Spleen (tissue), 7 donors: Measurements from ENCODE around the gene MGMT.

Experiments
- CTCF ChIP-seq, 11 experiments: fragments of 200-600 bp in 7 of 11; fragments of 450-650 bp in 4 of 11; sonication (generic) in 4 of 11; IDR thresholded peaks in 8 of 11; conservative IDR thresholded peaks in 3 of 11; 1 replicate in 7 of 11; 2 replicates in 4 of 11; pipeline versions ENCODE4 v1.4.0 to v1.8.0; 2016 to 2021; ENCODE audit warnings: antibody characterized with exemption in 11 of 11, inconsistent platforms in 4 of 11, mild to moderate bottlenecking in 1 of 11
- POLR2A ChIP-seq, 3 donors: fragments of 450-650 bp; IDR thresholded peaks; one replicate each; pipeline ENCODE4 v1.5.1; 2017; ENCODE audit warnings: antibody characterized with exemption in 3 of 3, mild to moderate bottlenecking in 1 of 3
- POLR2AphosphoS5 ChIP-seq, 3 donors: sonication (generic); formaldehyde crosslinking; IDR thresholded peaks; one replicate each; pipeline ENCODE4 v1.5.1; 2017; ENCODE audit warnings: antibody characterized with exemption in 3 of 3
- donor health status: DM: no; HTN: no; CAD: no; lungs with moderate emphysema.
- donor health status: DM: no; HTN: no; CAD: no.
- donor health status: DM: no; HTN: no; CAD: no.

DNA sequence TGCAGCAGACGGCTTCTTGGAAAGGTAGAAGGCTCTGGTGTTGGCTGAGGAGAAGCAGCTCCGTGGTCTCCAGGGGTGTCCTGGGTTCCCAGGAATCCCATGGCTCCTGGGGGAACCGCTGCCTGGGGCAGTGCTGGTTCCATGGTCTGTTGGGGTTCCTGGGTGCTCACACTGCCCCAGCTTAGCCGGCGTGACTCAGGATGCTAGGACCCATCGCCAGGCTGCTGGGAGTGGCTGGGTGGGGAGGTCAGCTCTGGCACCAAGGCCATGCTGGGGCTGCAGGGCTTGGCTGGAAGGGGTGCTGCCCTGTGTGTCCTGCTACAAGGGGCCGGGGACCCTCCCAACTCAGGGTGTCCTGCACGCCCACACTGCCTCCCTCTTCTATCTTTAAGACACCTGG is 9.4 kb downstream of the MGMT start:
- no peak for TF ChIP-seq CTCF (IDR thresholded peaks at IDR 0.05 in 8 of 11, conservative IDR thresholded peaks at IDR 0.05 in 3 of 11)
- no peak for TF ChIP-seq POLR2A (IDR thresholded peaks at IDR 0.05)
- TF ChIP-seq POLR2AphosphoS5 (IDR thresholded peaks at IDR 0.05), result no peak
